Measurements from ENCODE around the gene MKRN3. TPM values are rescaled to one million over a fixed set of nuclear protein-coding genes. Genes with fewer than 3 reads are reported as not detected.

The MKRN3 gene
- total and polyA plus RNA-seq, 2 of the 8 experiments (the other 6 are each of a cell fraction or from before 2014, with no cell fraction given), result not detected

- no peak overlapping the region for H3K14ac ChIP-seq (ENCODE audit: insufficient read length)
- no peak for DNase-seq (ENCODE audit: low read depth in 1 of 2, low spot score in 2 of 2)
- no peak overlapping the region for H3K4me2 ChIP-seq (ENCODE audit: insufficient read depth in 1 of 2, low read depth in 2 of 2, low read length in 2 of 2)
- H3K23ac ChIP-seq (ENCODE audit: insufficient read length), result no peak overlapping the region
- FAIRE-seq, result no peak
- no peak overlapping the region for H3K9ac ChIP-seq (replicated peaks in 1 of 4; ENCODE audit: extremely low read depth in 1 of 4, low read depth in 3 of 4, low read length in 3 of 4)
- no peak overlapping the region for H2BK12ac ChIP-seq (ENCODE audit: low read depth, low read length)
- no peak overlapping the region for H4K5ac ChIP-seq (ENCODE audit: insufficient read length, low read depth, low read length)
- peaks cover 12 to 47% of the 10 kb centered on the region in 2 experiments; a peak in 3 of 4 replicates for H3K9me3 ChIP-seq (ENCODE audit: insufficient read depth in 2 of 2, low read depth in 1 of 2, low read length in 1 of 2)
- no peak overlapping the region for H3K4ac ChIP-seq (replicated peaks; ENCODE audit: insufficient read length, low read depth, low read length)
- 83% methylated on average over 3 of the region's 3 CpGs; no CpG with 5 or more reads in 1 of the 2 experiments for WGBS, 2 experiments (ENCODE audit: extremely low coverage in 1 of 2, insufficient coverage in 1 of 2, insufficient read length in 1 of 2, insufficient replicate concordance in 2 of 2, low coverage in 1 of 2, low lambda C conversion rate in 2 of 2, missing lambda C conversion rate in 1 of 2)
- no peaks in the 10 kb centered on the region for H4K20me1 ChIP-seq (replicated peaks in 1 of 2; ENCODE audit: control insufficient read depth in 1 of 2, insufficient read depth in 2 of 2, low read length in 2 of 2)
- no peak overlapping the region for H4K91ac ChIP-seq (replicated peaks; ENCODE audit: insufficient read length, low read length)
- H2BK5ac ChIP-seq (ENCODE audit: low read depth, low read length), result no peak overlapping the region
- H3K18ac ChIP-seq (ENCODE audit: extremely low read depth, low read length), result no peak overlapping the region
- no peak overlapping the region for H2AK5ac ChIP-seq (ENCODE audit: low read depth, low read length)
- no peak overlapping the region for H4K8ac ChIP-seq (ENCODE audit: extremely low read depth, insufficient read depth, low read length)
- H3K4me1 ChIP-seq (replicated peaks in 1 of 4; ENCODE audit: control insufficient read depth in 3 of 4, insufficient read depth in 4 of 4, low read length in 3 of 4), result no peaks in the 10 kb centered on the region
- no peak overlapping the region for H3K4me3 ChIP-seq (ENCODE audit: extremely low read depth in 1 of 4, insufficient read depth in 2 of 4, low read depth in 3 of 4, low read length in 4 of 4)
- H3K27ac ChIP-seq (ENCODE audit: low read depth, low read length), result no peak overlapping the region
- no peak overlapping the region for H2BK20ac ChIP-seq (ENCODE audit: low read length)
- no peak overlapping the region for H2AFZ ChIP-seq (ENCODE audit: low read length)
- ChIA-PET CTCF (ENCODE audit: partially characterized antibody) (interaction anchor here (1.0 kb wide), 1 partner anchor 28 kb away, joined by 3 read pairs; no protein-coding TSS in a partner anchor), POLR2A (ENCODE audit: partially characterized antibody) (no interaction called here)
- no peaks in the 10 kb centered on the region for H3K27me3 ChIP-seq (replicated peaks in 1 of 4; ENCODE audit: control insufficient read depth in 3 of 4, extremely low read depth in 1 of 4, insufficient read depth in 3 of 4, low read length in 3 of 4)
- H3K79me2 ChIP-seq (ENCODE audit: control insufficient read depth in 1 of 2, insufficient read depth in 2 of 2, low read length in 2 of 2), result no peaks in the 10 kb centered on the region
- no peak overlapping the region for H3K56ac ChIP-seq (replicated peaks; ENCODE audit: insufficient read length, low read depth, low read length)
- H3K79me1 ChIP-seq (ENCODE audit: low read depth, low read length), result no peaks in the 10 kb centered on the region
- no peaks in the 10 kb centered on the region for H3K23me2 ChIP-seq (ENCODE audit: low read depth, low read length)
- H3K36me3 ChIP-seq (ENCODE audit: control insufficient read depth in 2 of 4, insufficient read depth in 4 of 4, low read length in 3 of 4), result no peaks in the 10 kb centered on the region
- H2BK15ac ChIP-seq (ENCODE audit: low read length), result no peak overlapping the region
- H2BK120ac ChIP-seq (replicated peaks; ENCODE audit: low read depth, low read length), result no peak overlapping the region
- TF ChIP-seq ATF2 (IDR thresholded peaks at IDR 0.05; ENCODE audit: low read length) (no peak), BRCA1 (IDR thresholded peaks at IDR 0.05; ENCODE audit: low read depth, low read length) (no peak), KDM1A (IDR thresholded peaks at IDR 0.05; ENCODE audit: borderline replicate concordance, low read length) (no peak), KDM5A (IDR thresholded peaks at IDR 0.05; ENCODE audit: low read length) (no peak), USF2 (IDR thresholded peaks at IDR 0.05; ENCODE audit: low read length) (no peak), ZNF274 (IDR thresholded peaks at IDR 0.05; ENCODE audit: borderline replicate concordance, extremely low read depth, low read length) (no peak), CBX8 (IDR thresholded peaks at IDR 0.05; ENCODE audit: borderline replicate concordance, low read depth, low read length) (no peak), HDAC6 (IDR thresholded peaks at IDR 0.05; ENCODE audit: low read depth, low read length) (no peak), GABPA (IDR thresholded peaks at IDR 0.05; ENCODE audit: borderline replicate concordance, insufficient read depth, low read length) (no peak), SP2 (IDR thresholded peaks at IDR 0.05; ENCODE audit: low read length) (no peak), MAX (IDR thresholded peaks at IDR 0.05) (no peak), CBX5 (IDR thresholded peaks at IDR 0.05; ENCODE audit: low read depth, low read length) (no peak)
These were observed 40.7 kb upstream of the MKRN3 start for GRCh38 chr15:23524816-23525215.

All from H1 (cell line).